DND-41 (cell line): ENCODE data around the gene KLHDC7B.

ENCODE experiments used
- ATAC-seq: fragments of 200-7000 bp; cut with Tn5 transposase; 3 replicates; pipeline ENCODE4 v1.9.1; 2021; ENCODE audit warnings: low read depth; ENCODE audit not compliant: insufficient read depth
- DNase-seq: peaks from one replicate; pipeline ENCODE4 v3.0.0-alpha.2; 2020
- H2AFZ ChIP-seq: 2 replicates; pipeline ENCODE4 v1.6.0; 2012; ENCODE audit warnings: low read depth, low read length
- H3K27ac ChIP-seq: 2 replicates; pipeline ENCODE4 v1.5.1; 2012; ENCODE audit warnings: low read length, inconsistent platforms
- H3K27me3 ChIP-seq: fragments of 200-600 bp; sonication (generic); 2 replicates; pipeline ENCODE4 v1.6.0; 2012; ENCODE audit warnings: low read length, mild to moderate bottlenecking, inconsistent platforms; ENCODE audit not compliant: insufficient read depth, poor library complexity
- H3K36me3 ChIP-seq: 2 replicates; pipeline ENCODE4 v1.5.1; 2012; ENCODE audit warnings: low read length, inconsistent platforms; ENCODE audit not compliant: insufficient read depth
- H3K4me1 ChIP-seq: 2 replicates; pipeline ENCODE4 v1.5.1; 2012; ENCODE audit warnings: mild to moderate bottlenecking, low read length; ENCODE audit not compliant: insufficient read depth
- H3K4me2 ChIP-seq: 2 replicates; pipeline ENCODE4 v1.6.0; 2012; ENCODE audit warnings: mild to moderate bottlenecking, moderate library complexity, low read length, inconsistent platforms; ENCODE audit not compliant: insufficient read depth
- H3K4me3 ChIP-seq, 2 experiments: fragments of 200-600 bp in 1 of 2; shearing (Covaris generic) in 1 of 2; 2 replicates each; pipeline ENCODE4 v1.5.1; 2012 to 2016; ENCODE audit warnings: inconsistent platforms in 2 of 2, low read length in 2 of 2, mild to moderate bottlenecking in 2 of 2, low read depth in 1 of 2, moderate library complexity in 1 of 2
- H3K79me2 ChIP-seq: 2 replicates; pipeline ENCODE4 v1.6.0; 2012; ENCODE audit warnings: low read length, inconsistent platforms; ENCODE audit not compliant: insufficient read depth
- H3K9ac ChIP-seq: 2 replicates; pipeline ENCODE4 v1.6.0; 2012; ENCODE audit warnings: low read depth, mild to moderate bottlenecking, inconsistent platforms, low read length, moderate library complexity
- H3K9me3 ChIP-seq: 2 replicates; pipeline ENCODE4 v1.5.1; 2012; ENCODE audit warnings: low read length, moderate library complexity, mild to moderate bottlenecking, inconsistent platforms; ENCODE audit not compliant: insufficient read depth, severe bottlenecking
- H4K20me1 ChIP-seq: 2 replicates; pipeline ENCODE4 v1.6.0; 2012; ENCODE audit warnings: low read length; ENCODE audit not compliant: insufficient read depth
- CTCF ChIP-seq: IDR thresholded peaks from 2 replicates; pipeline ENCODE4 v1.5.1; 2012; ENCODE audit warnings: borderline replicate concordance, low read length, moderate library complexity, mild to moderate bottlenecking; ENCODE audit not compliant: poor library complexity, severe bottlenecking; ENCODE audit errors: extremely low read depth
- EZH2 ChIP-seq: IDR thresholded peaks from 3 replicates; pipeline ENCODE4 v1.6.1; 2012; ENCODE audit warnings: borderline replicate concordance, low read depth, mild to moderate bottlenecking, moderate library complexity, low read length, inconsistent platforms; ENCODE audit not compliant: severe bottlenecking

Gene KLHDC7B

GRCh38 chr22:50561401-50562358 is 16.0 kb downstream of the KLHDC7B start:
- H4K20me1 ChIP-seq, result no peaks in the 10 kb centered on the region
- no peak overlapping the region for H3K9ac ChIP-seq
- no peak overlapping the region for H3K4me3 ChIP-seq
- no peaks in the 10 kb centered on the region for H3K79me2 ChIP-seq
- no peaks in the 10 kb centered on the region for H3K36me3 ChIP-seq
- no peak overlapping the region for H3K27ac ChIP-seq
- H3K4me2 ChIP-seq, result no peak overlapping the region
- ATAC-seq, result no peak
- H3K27me3 ChIP-seq, result no peaks in the 10 kb centered on the region
- DNase-seq, result no peak
- no peaks in the 10 kb centered on the region for H3K9me3 ChIP-seq
- no peak overlapping the region for H2AFZ ChIP-seq
- TF ChIP-seq EZH2, result no peak
- no peak for TF ChIP-seq CTCF
- peaks cover 11% of the 10 kb centered on the region for H3K4me1 ChIP-seq

- peak within 1 kb of the TSS; percentile 50; the same call in 1 of the 2 replicates for H3K27ac ChIP-seq
- peak; percentile 98 for DNase-seq
- peak within 1 kb of the TSS; percentile 54 for H3K9ac ChIP-seq
- TF ChIP-seq CTCF, result peak; percentile 94
- TF ChIP-seq EZH2, result no peak
- H3K4me2 ChIP-seq, result peak within 1 kb of the TSS; percentile 95
- no peaks in the 10 kb centered on the region for H3K79me2 ChIP-seq
- peaks cover 3% of the 10 kb centered on the region; the same call in 1 of the 2 replicates for H3K36me3 ChIP-seq
- ATAC-seq, result peak; percentile 97
- H3K27me3 ChIP-seq, result no peaks in the 10 kb centered on the region
- H2AFZ ChIP-seq, result peak within 1 kb of the TSS; percentile 80
- H3K4me3 ChIP-seq, result peak within 1 kb of the TSS; percentile 19 to 63; a peak in 3 of 4 replicates
- H3K9me3 ChIP-seq, result no peaks in the 10 kb centered on the region
- peaks cover 11% of the 10 kb centered on the region for H3K4me1 ChIP-seq
- no peaks in the 10 kb centered on the region for H4K20me1 ChIP-seq
These were observed 17.1 kb downstream of the KLHDC7B start, which contains the start of gene SYCE3 for GRCh38 chr22:50562523-50563412. Gene SYCE3, minus strand, starts transcription at chr22:50562919. Its CDS starts 6,514 bp downstream, at chr22:50556405.

- H3K79me2 ChIP-seq, result no peaks in the 10 kb centered on the region
- H4K20me1 ChIP-seq, result no peaks in the 10 kb centered on the region
- peak overlapping the region; percentile 19 to 63; a peak in 3 of 4 replicates for H3K4me3 ChIP-seq
- H3K4me2 ChIP-seq, result peak overlapping the region; percentile 95
- ATAC-seq, result no peak
- peak overlapping the region; percentile 80 for H2AFZ ChIP-seq
- peaks cover 10% of the 10 kb centered on the region for H3K36me3 ChIP-seq
- no peaks in the 10 kb centered on the region for H3K27me3 ChIP-seq
- H3K4me1 ChIP-seq, result peaks cover 11% of the 10 kb centered on the region
- H3K27ac ChIP-seq, result peak overlapping the region; percentile 50; the same call in 1 of the 2 replicates
- H3K9me3 ChIP-seq, result no peaks in the 10 kb centered on the region
- DNase-seq, result no peak
- TF ChIP-seq CTCF (no peak), EZH2 (no peak)
- peak overlapping the region; percentile 54 for H3K9ac ChIP-seq
These were observed 17.9 kb downstream of the KLHDC7B start for GRCh38 chr22:50563413-50564160.
